ENCODE results near the gene SEBOX. TPM values are rescaled to one million over a fixed set of nuclear protein-coding genes. Genes with fewer than 3 reads are reported as not detected.
A peak's percentile ranks its signal among the peaks of the same experiment; 100 is the strongest.

Gene SEBOX
- total RNA-seq, 5 donors from 2014 or later (not counting 1 experiment from before 2014, with no cell fraction given) = not detected

GRCh38 chr17:28381141-28381825 is 16.3 kb upstream of the SEBOX start:
- Histone ChIP-seq H3K36me3 (ENCODE audit: control insufficient read depth in 2 of 2, extremely low read depth in 1 of 2, insufficient read depth in 1 of 2, low read length in 1 of 2) (no peaks in the 10 kb centered on the region), H3K27ac (ENCODE audit: low read length) (no peak overlapping the region), H3K9me3 (no peaks in the 10 kb centered on the region), H3K4me1 (ENCODE audit: control insufficient read depth in 1 of 2, extremely low read depth in 1 of 2, insufficient read depth in 2 of 2, low read length in 2 of 2) (peaks cover 2 to 29% of the 10 kb centered on the region in 2 experiments), H3K4me3 (ENCODE audit: control insufficient read depth in 1 of 2, extremely low read depth in 1 of 2, low read length in 1 of 2) (no peak overlapping the region), H3K27me3 (replicated peaks in 1 of 2; ENCODE audit: control insufficient read depth in 2 of 2, extremely low read depth in 1 of 2, insufficient read depth in 2 of 2, low read length in 1 of 2) (peaks cover 10 to 11% of the 10 kb centered on the region in 2 experiments)
- Mint-ChIP-seq H3K4me1 (peaks cover 29 to 42% (median 38%) of the 10 kb centered on the region in 3 donors), H3K4me3 (peak overlapping the region; percentile 14 to 51 (median 28)), H3K36me3 (peaks cover 9% of the 10 kb centered on the region), H3K27ac (no peak overlapping the region), H3K9me3 (no peaks in the 10 kb centered on the region), H3K27me3 (peaks cover 4 to 6% of the 10 kb centered on the region in 2 donors)
- ChIA-PET CTCF (interaction anchor here in 1 of 2 donors (0.6 to 0.9 kb wide), 2 partner anchors 24 to 49 kb away, joined by 4 to 6 read pairs; partner anchors contain the start of gene POLDIP2), POLR2A (no interaction called here)
- DNase-seq = peak in 3 of 35 experiments; percentile 6 to 27 (median 23)
- WGBS (ENCODE audit: insufficient coverage) = 46% methylated on average over 69 of the region's 72 CpGs
- no peak for ATAC-seq (replicated peaks in 1 of 4)

DNA sequence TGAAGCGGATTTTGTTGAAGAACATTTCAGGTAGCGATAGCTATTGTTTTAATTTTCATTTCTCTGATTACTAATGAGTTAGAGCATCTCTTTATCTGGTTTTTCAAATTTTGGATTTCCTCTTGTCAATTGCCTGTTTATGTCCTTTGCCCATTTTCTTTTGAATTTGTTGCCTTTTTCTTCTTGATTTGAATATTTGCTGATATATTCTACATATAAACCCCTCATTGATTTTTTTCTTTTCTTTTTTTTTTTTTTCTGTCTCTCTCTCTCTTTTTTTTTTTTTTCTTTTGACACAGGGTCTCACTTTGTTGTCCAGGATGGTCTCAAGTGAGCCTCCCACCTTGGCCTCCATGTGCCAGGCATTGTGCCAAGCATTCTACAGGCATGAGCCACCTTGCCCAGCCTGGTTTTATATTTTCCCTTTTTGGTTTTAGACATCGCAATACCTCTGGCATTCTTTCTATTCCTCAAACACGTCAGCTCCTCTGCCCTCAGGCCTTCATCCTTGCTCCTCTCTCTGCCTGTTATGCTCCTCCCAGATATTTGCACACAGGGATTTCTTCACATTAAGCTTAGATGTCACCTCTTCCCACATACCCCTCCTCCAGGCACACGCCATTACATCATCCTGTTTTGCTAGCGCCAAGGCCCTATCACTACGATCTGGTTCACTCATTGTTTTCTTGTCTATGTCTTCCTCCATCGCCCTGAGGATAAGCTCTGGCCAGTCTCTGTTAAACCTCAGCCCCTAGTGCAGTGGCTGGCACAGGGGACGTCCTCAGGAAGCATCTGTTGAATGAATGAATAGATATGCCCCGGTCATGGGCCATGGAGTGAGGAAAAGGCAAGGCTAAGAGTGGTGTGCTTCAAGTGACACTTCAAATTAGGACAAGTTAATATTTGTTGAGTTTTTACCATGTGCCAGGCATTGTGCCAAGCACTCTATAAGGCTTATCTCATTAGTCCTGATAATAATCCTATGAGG is 15.1 kb upstream of the SEBOX start:
- POLR2A ChIA-PET = no interaction called here
- peak overlapping the region in 1 of 3 donors; percentile 51 for H3K4me3 Mint-ChIP-seq

DNA sequence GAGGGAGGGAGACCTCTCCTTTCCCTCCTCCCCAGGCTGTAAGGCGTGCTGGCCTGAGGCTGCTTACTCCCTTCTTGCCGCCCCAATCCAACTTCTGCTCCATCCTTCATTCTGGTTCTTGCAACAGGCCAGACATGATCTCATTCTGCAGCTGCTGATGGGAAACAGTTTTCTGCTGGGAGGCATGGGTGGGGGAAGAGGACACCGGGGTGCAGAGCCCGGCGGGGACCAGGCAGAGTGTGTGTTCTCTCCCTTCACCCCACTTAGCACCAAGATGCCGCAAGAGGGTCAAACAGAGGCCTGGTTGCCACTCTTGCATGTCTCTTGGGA is 7.9 kb upstream of the SEBOX start:
- Mint-ChIP-seq H3K36me3 (peaks cover 3% of the 10 kb centered on the region), H3K9me3 (no peaks in the 10 kb centered on the region), H3K27ac (peak overlapping the region; percentile 39 to 74), H3K4me1 (peaks cover 17 to 22% (median 21%) of the 10 kb centered on the region in 3 donors), H3K4me3 (peak overlapping the region; percentile 69 to 97 (median 77)), H3K27me3 (no peaks in the 10 kb centered on the region)
- peaks cover 5 to 21% of the 10 kb centered on the region in 2 experiments for H3K4me1 ChIP-seq (ENCODE audit: control insufficient read depth in 1 of 2, extremely low read depth in 1 of 2, insufficient read depth in 2 of 2, low read length in 2 of 2)
- POLR2A ChIA-PET = no interaction called here
- no peak for ATAC-seq (replicated peaks in 1 of 4)
- H3K27ac ChIP-seq (ENCODE audit: low read length) = no peak overlapping the region
- no peaks in the 10 kb centered on the region for H3K36me3 ChIP-seq (ENCODE audit: control insufficient read depth in 2 of 2, extremely low read depth in 1 of 2, insufficient read depth in 1 of 2, low read length in 1 of 2)
- no peaks in the 10 kb centered on the region for H3K9me3 ChIP-seq
- CTCF ChIA-PET = no interaction called here
- H3K27me3 ChIP-seq (replicated peaks in 1 of 2; ENCODE audit: control insufficient read depth in 2 of 2, extremely low read depth in 1 of 2, insufficient read depth in 2 of 2, low read length in 1 of 2) = no peaks in the 10 kb centered on the region
- DNase-seq = no peak
- no CpG with 5 or more reads among the region's 6 CpGs for WGBS (ENCODE audit: insufficient coverage)
- no peak overlapping the region for H3K4me3 ChIP-seq (ENCODE audit: control insufficient read depth in 1 of 2, extremely low read depth in 1 of 2, low read length in 1 of 2)

More for the DNA sequence above, 15.1 kb upstream of the SEBOX start:
- ATAC-seq (replicated peaks in 1 of 4) (no peak), DNase-seq (no peak)
- Histone ChIP-seq H3K4me3 (ENCODE audit: control insufficient read depth in 1 of 2, extremely low read depth in 1 of 2, low read length in 1 of 2) (no peak overlapping the region), H3K4me1 (ENCODE audit: control insufficient read depth in 1 of 2, extremely low read depth in 1 of 2, insufficient read depth in 2 of 2, low read length in 2 of 2) (peaks cover 2 to 21% of the 10 kb centered on the region in 2 experiments), H3K27me3 (replicated peaks in 1 of 2; ENCODE audit: control insufficient read depth in 2 of 2, extremely low read depth in 1 of 2, insufficient read depth in 2 of 2, low read length in 1 of 2) (peaks cover 10 to 11% of the 10 kb centered on the region in 2 experiments), H3K9me3 (no peaks in the 10 kb centered on the region), H3K27ac (ENCODE audit: low read length) (no peak overlapping the region), H3K36me3 (ENCODE audit: control insufficient read depth in 2 of 2, extremely low read depth in 1 of 2, insufficient read depth in 1 of 2, low read length in 1 of 2) (no peaks in the 10 kb centered on the region)
- no peaks in the 10 kb centered on the region for H3K9me3 Mint-ChIP-seq
- H3K4me1 Mint-ChIP-seq = peaks cover 21 to 32% (median 29%) of the 10 kb centered on the region in 3 donors
- no peak overlapping the region for H3K27ac Mint-ChIP-seq
- 84% methylated on average over 7 of the region's 10 CpGs for WGBS (ENCODE audit: insufficient coverage)
- CTCF ChIA-PET = interaction anchor here (0.6 to 0.7 kb wide), 2 partner anchors 306 to 436 kb away, joined by 3 read pairs; no protein-coding TSS in a partner anchor
- H3K36me3 Mint-ChIP-seq = peaks cover 9% of the 10 kb centered on the region
- H3K27me3 Mint-ChIP-seq = peaks cover 4 to 6% of the 10 kb centered on the region in 2 donors

- Histone ChIP-seq H3K36me3 (ENCODE audit: control insufficient read depth in 2 of 2, extremely low read depth in 1 of 2, insufficient read depth in 1 of 2, low read length in 1 of 2) (no peaks in the 10 kb centered on the region), H3K27me3 (replicated peaks in 1 of 2; ENCODE audit: control insufficient read depth in 2 of 2, extremely low read depth in 1 of 2, insufficient read depth in 2 of 2, low read length in 1 of 2) (no peaks in the 10 kb centered on the region), H3K4me1 (ENCODE audit: control insufficient read depth in 1 of 2, extremely low read depth in 1 of 2, insufficient read depth in 2 of 2, low read length in 2 of 2) (peaks cover 5 to 21% of the 10 kb centered on the region in 2 experiments), H3K4me3 (ENCODE audit: control insufficient read depth in 1 of 2, extremely low read depth in 1 of 2, low read length in 1 of 2) (peak overlapping the region; percentile 41 to 54), H3K9me3 (no peaks in the 10 kb centered on the region), H3K27ac (ENCODE audit: low read length) (no peak overlapping the region)
- Mint-ChIP-seq H3K4me3 (peak overlapping the region; percentile 69 to 97 (median 77)), H3K27ac (peak overlapping the region; percentile 48 to 74), H3K27me3 (no peaks in the 10 kb centered on the region), H3K4me1 (peaks cover 17 to 22% (median 21%) of the 10 kb centered on the region in 3 donors), H3K36me3 (peaks cover 3% of the 10 kb centered on the region), H3K9me3 (no peaks in the 10 kb centered on the region)
- peak in 2 of 4 experiments; percentile 3 to 6 for ATAC-seq (replicated peaks in 1 of 4)
- ChIA-PET CTCF (no interaction called here), POLR2A (interaction anchor here in 1 of 2 donors (0.7 kb wide), 1 partner anchor 1947 kb away, joined by 3 read pairs; no protein-coding TSS in a partner anchor)
- DNase-seq = peak in 1 of 35 experiments; percentile 40
- WGBS (ENCODE audit: insufficient coverage) = 4% methylated on average over 39 of the region's 53 CpGs
Measured at GRCh38 chr17:28372203-28372944, 7.4 kb upstream of the SEBOX start.

GRCh38 chr17:28371245-28372202 is 6.5 kb upstream of the SEBOX start, which contains the start of gene SARM1:
TSS of gene SARM1 (plus strand) at chr17:28371694. CDS start at chr17:28372033, 339 bp downstream.
- DNase-seq = peak; percentile 49 to 84 (median 69)
- peaks cover 5 to 21% of the 10 kb centered on the region in 2 experiments for H3K4me1 ChIP-seq (ENCODE audit: control insufficient read depth in 1 of 2, extremely low read depth in 1 of 2, insufficient read depth in 2 of 2, low read length in 2 of 2)
- peak; percentile 85 to 92 (median 90) for ATAC-seq (replicated peaks in 1 of 4)
- no peaks in the 10 kb centered on the region for H3K27me3 Mint-ChIP-seq
- peak within 1 kb of the TSS; percentile 96 to 97 for H3K27ac Mint-ChIP-seq
- under 1% methylated on average over 67 of the region's 80 CpGs for WGBS (ENCODE audit: insufficient coverage)
- no peaks in the 10 kb centered on the region for H3K9me3 Mint-ChIP-seq
- H3K27me3 ChIP-seq (replicated peaks in 1 of 2; ENCODE audit: control insufficient read depth in 2 of 2, extremely low read depth in 1 of 2, insufficient read depth in 2 of 2, low read length in 1 of 2) = no peaks in the 10 kb centered on the region
- POLR2A ChIA-PET = interaction anchor here in 1 of 2 donors (0.7 kb wide), 1 partner anchor 1947 kb away, joined by 3 read pairs; no protein-coding TSS in a partner anchor
- CTCF ChIA-PET = no interaction called here
- peak within 1 kb of the TSS; percentile 86 for H3K27ac ChIP-seq (ENCODE audit: low read length)
- peak within 1 kb of the TSS; percentile 90 to 97 (median 94) for H3K4me3 Mint-ChIP-seq
- H3K9me3 ChIP-seq = no peaks in the 10 kb centered on the region
- H3K36me3 Mint-ChIP-seq = peaks cover 3% of the 10 kb centered on the region
- H3K4me1 Mint-ChIP-seq = peaks cover 17 to 22% (median 21%) of the 10 kb centered on the region in 3 donors
- no peaks in the 10 kb centered on the region for H3K36me3 ChIP-seq (ENCODE audit: control insufficient read depth in 2 of 2, extremely low read depth in 1 of 2, insufficient read depth in 1 of 2, low read length in 1 of 2)
- peak within 1 kb of the TSS; percentile 54 to 79 for H3K4me3 ChIP-seq (ENCODE audit: control insufficient read depth in 1 of 2, extremely low read depth in 1 of 2, low read length in 1 of 2)

Data from T-cell (primary cell).